ENCODE measurements around the gene FGFR3. TPM values are rescaled to one million over a fixed set of nuclear protein-coding genes. Genes with fewer than 3 reads are reported as not detected.

The FGFR3 gene
- total and polyA plus RNA-seq, 10 of the 15 experiments (the other 5 are each of a cell fraction or from before 2014, with no cell fraction given), result 0.05 to 0.33 (median 0.18) TPM; not detected in 6

- TF ChIP-seq ZBTB11 (CRISPR knock-in tag; IDR thresholded peaks at IDR 0.05) (no peak), BMI1 (IDR thresholded peaks at IDR 0.05; ENCODE audit: borderline replicate concordance) (no peak), JUNB (IDR thresholded peaks at IDR 0.05) (no peak), CBX5 (IDR thresholded peaks at IDR 0.05; ENCODE audit: low read depth) (no peak), HDAC2 (IDR thresholded peaks at IDR 0.05) (no peak), BCLAF1 (IDR thresholded peaks at IDR 0.05) (no peak), SMARCA5 (IDR thresholded peaks at IDR 0.05) (peak; percentile 77; the same call in 1 of the 2 replicates), RBBP5 (conservative IDR thresholded peaks at IDR 0.05) (no peak), NRF1 (conservative IDR thresholded peaks at IDR 0.05; ENCODE audit: low read depth, low read length) (no peak), ZBED1 (IDR thresholded peaks at IDR 0.05; ENCODE audit: borderline replicate concordance) (no peak), ZNF274 (IDR thresholded peaks at IDR 0.05; ENCODE audit: insufficient read depth, insufficient read length) (no peak), POLR2AphosphoS2 (IDR thresholded peaks at IDR 0.05; ENCODE audit: low read depth, low read length) (no peak), SMAD1 (IDR thresholded peaks at IDR 0.05; ENCODE audit: low read depth, partially characterized antibody) (no peak), CBFB (IDR thresholded peaks at IDR 0.05; ENCODE audit: low read depth) (no peak), LARP7 (IDR thresholded peaks at IDR 0.05) (no peak; the same call in 1 of the 2 replicates), FOXK2 (IDR thresholded peaks at IDR 0.05) (no peak), RUNX3 (IDR thresholded peaks at IDR 0.05; ENCODE audit: low read length) (no peak), TBL1XR1 (IDR thresholded peaks at IDR 0.05; ENCODE audit: low read depth, low read length) (no peak), NFXL1 (IDR thresholded peaks at IDR 0.05; ENCODE audit: borderline replicate concordance) (no peak), BHLHE40 (IDR thresholded peaks at IDR 0.05; ENCODE audit: borderline replicate concordance in 1 of 2, low read depth in 2 of 2, low read length in 1 of 2) (peak in 1 of 2 experiments; percentile 45; a peak in 1 of 4 replicates), EZH2 (IDR thresholded peaks at IDR 0.05; ENCODE audit: borderline replicate concordance, control insufficient read depth, low read depth, low read length) (no peak), CREB1 (IDR thresholded peaks at IDR 0.05; ENCODE audit: low read depth) (peak; percentile 67; the same call in 1 of the 2 replicates), ATF7 (IDR thresholded peaks at IDR 0.05; ENCODE audit: low read depth) (no peak), EGR1 (IDR thresholded peaks at IDR 0.05; ENCODE audit: borderline replicate concordance in 1 of 2, low read depth in 2 of 2, low read length in 2 of 2) (no peak), BCL11A (IDR thresholded peaks at IDR 0.05; ENCODE audit: low read depth, low read length) (no peak)
Observed at GRCh38 chr4:1855333-1856070, 62.4 kb downstream of the FGFR3 start (continued).
